G401 (cell line): ENCODE measurements around the gene SRRT. TPM values are rescaled to one million over a fixed set of nuclear protein-coding genes. Genes with fewer than 3 reads are reported as not detected.

ENCODE experiments used
- DNase-seq: peaks from one replicate; pipeline ENCODE4 v3.0.0-alpha.2; 2015; ENCODE audit warnings: low spot score
- in situ Hi-C: cut with HindIII; loops from 2 replicates; pipeline ENCODE4 v1.10.0; 2016; ENCODE audit warnings: low sequenced_read_pairs, mixed read lengths
- total RNA-seq: library from RNA; depleted of rRNA; stranded (reverse); fragments of >200 nt; shearing (Covaris generic); gene quantifications from 2 replicates; pipeline ENCODE4 v1.2.3, GENCODE V29; 2014

Gene SRRT
- total RNA-seq, 1 experiment from 2014 or later = 134 TPM

DNA sequence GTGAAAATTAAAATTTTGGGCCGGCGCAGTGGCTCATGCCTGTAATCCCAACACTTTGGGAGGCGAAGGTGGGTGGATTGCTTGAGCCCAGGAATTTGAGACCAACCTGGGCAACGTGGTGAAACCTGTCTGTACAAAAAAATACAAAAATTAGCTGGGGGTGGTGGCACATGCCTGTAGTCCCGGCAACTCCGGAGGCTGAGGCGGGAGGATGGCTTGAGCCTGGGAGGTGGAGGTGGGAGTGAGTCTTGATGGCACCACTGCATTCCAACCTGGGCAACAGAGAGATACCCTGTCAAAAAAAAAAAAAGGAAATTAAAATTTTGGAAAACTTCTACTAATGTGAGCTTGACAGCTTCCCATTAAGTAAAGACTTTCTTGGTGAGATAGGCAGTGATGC, 3.1 kb downstream of the SRRT start:
- in situ Hi-C loops = no loop called here
- DNase-seq = no peak

DNA sequence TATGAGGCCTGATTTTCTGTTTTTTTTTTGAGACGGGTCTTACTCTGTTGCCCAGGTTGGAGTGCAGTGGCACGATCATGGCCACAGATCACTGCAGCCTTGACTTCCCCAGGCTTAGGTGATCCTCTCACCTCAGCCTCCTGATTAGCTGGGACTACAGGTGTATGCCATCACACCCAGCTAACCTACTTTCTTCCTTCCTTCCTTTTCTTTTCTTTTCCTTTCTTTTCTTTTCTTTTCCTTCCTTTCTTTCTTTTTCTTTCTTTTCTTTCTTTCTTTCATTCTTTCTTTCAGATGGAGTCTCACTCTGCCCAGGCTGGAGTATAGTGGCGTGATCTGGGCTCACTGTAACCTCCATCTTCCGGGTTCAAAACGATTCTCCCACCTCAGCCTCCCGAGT, 3.8 kb downstream of the SRRT start:
- DNase-seq = no peak
- in situ Hi-C loops = no loop called here

- DNase-seq = peak; percentile 40
- in situ Hi-C loops = loop anchor here (10.0 kb wide), 1 partner anchor 175 kb away; no protein-coding TSS in a partner anchor
These were observed 4.9 kb downstream of the SRRT start for GRCh38 chr7:100879685-100880261.

- in situ Hi-C loops = loop anchor here (10.0 kb wide), 1 partner anchor 174 kb away; no protein-coding TSS in a partner anchor
- DNase-seq = no peak
These were observed 5.7 kb downstream of the SRRT start for GRCh38 chr7:100880645-100881044.

DNA sequence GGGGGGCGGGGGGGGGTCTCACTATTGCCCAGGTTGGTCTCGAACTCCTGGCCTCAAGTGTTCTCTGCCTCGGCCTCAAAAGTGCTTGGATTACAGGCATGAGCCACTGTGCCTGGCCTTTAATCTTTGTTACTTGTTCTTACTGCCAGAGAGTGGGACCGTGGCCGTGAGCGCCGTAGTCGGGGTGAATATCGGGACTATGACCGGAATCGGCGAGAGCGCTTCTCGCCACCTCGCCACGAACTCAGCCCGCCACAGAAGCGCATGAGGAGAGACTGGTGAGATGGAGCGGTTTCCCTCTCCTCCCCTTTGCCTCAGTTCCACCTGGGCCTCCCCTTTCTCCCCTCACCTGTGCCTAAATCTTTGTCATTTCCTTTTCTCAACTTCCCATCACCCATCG, 6.2 kb downstream of the SRRT start:
- DNase-seq = no peak
- in situ Hi-C loops = loop anchor here (10.0 kb wide), 1 partner anchor 174 kb away; no protein-coding TSS in a partner anchor

GRCh38 chr7:100882201-100882600, 7.3 kb downstream of the SRRT start:
- no peak for DNase-seq
- in situ Hi-C loops = loop anchor here (10.0 kb wide), 1 partner anchor 173 kb away; no protein-coding TSS in a partner anchor

DNA sequence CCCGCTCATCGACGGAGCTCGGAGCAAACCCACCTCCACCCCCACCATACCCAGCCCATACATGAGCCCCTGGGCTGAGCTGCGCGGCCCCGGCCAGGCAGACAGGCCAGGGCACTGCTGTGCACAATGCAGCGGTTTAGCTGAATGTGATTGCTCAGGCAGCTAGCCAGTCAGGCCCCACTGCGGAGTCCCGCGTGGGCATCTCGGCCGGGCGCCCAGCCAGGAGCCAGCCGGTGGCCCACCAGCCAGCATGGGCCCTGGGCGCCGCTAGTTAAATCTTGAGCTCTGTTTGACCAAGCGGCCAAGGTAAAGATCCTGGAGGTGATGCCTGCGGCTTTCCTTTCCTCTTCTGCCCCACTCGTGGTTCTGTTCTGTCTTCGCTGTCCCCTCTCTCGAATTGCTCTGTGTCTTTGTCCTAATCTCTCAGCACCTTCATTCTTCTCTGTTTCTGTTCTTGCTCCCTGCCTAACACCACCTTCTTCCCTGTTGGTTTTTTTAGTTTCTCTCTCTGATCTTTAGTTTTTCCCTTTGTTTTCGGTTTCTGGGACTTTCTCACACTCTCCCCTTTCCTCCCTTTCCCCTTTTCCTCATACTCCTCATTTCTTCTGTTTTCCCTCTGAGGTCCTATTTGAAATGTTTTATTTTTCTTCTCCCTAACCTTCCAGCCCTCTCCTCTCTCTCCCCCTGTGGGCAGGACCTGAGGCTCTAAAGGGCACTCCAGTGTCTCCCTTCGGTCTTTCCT, 8.1 kb downstream of the SRRT start:
- in situ Hi-C loops = loop anchor here (10.0 kb wide), 1 partner anchor 172 kb away; no protein-coding TSS in a partner anchor
- no peak for DNase-seq

- DNase-seq = no peak
- in situ Hi-C loops = loop anchor here (10.0 kb wide), 1 partner anchor 170 kb away; no protein-coding TSS in a partner anchor
These were observed 10.0 kb downstream of the SRRT start for GRCh38 chr7:100884736-100885439.

DNA sequence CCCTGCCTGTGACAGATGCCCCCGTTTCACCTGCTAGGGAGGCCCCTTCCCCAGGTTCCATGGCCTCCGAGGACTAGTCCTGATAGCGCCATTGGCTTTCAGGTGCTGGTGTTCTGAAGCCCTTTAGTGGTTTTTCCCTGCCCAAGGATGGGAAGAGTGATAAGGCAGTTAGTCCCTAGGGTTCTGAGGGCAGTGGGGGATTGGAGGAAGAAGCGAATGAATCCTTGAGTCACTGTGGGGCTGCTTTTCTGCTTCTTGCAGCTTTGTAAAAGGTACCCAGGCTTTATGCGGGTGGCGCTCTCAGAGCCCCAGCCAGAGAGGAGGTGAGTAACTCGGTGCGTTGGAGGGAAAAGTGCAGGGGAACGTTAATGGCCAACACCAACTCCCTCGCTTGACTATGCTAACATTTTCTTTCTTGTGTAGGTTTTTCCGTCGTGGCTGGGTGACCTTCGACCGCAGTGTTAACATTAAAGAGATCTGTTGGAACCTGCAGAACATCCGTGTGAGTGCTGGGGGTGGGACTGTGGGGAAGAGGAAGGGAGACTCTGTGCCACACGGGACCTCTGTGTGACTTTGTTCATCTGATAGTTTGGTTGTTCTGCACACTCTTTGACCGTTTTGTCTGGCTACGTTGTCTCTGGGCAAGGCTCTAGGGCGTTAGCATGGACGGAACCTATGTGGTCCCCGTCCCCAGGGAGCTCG, 10.7 kb downstream of the SRRT start:
- DNase-seq = no peak
- in situ Hi-C loops = loop anchor here (10.0 kb wide), 1 partner anchor 169 kb away; no protein-coding TSS in a partner anchor

GRCh38 chr7:100886142-100886935, 11.4 kb downstream of the SRRT start:
- in situ Hi-C loops = loop anchor here (10.0 kb wide), 1 partner anchor 168 kb away; no protein-coding TSS in a partner anchor
- DNase-seq = no peak

- in situ Hi-C loops = loop anchor here (10.0 kb wide), 1 partner anchor 168 kb away; no protein-coding TSS in a partner anchor
- DNase-seq = no peak
These were observed 12.1 kb downstream of the SRRT start for GRCh38 chr7:100886936-100887515.

- in situ Hi-C loops = loop anchor here (10.0 kb wide), 1 partner anchor 167 kb away; no protein-coding TSS in a partner anchor
These were observed 12.8 kb downstream of the SRRT start for GRCh38 chr7:100887516-100888290.

GRCh38 chr7:100888291-100888987, 13.5 kb downstream of the SRRT start:
- no peak for DNase-seq
- in situ Hi-C loops = loop anchor here (10.0 kb wide), 1 partner anchor 166 kb away; no protein-coding TSS in a partner anchor

More at GRCh38 chr7:100887516-100888290, 12.8 kb downstream of the SRRT start:
- DNase-seq = no peak

DNA sequence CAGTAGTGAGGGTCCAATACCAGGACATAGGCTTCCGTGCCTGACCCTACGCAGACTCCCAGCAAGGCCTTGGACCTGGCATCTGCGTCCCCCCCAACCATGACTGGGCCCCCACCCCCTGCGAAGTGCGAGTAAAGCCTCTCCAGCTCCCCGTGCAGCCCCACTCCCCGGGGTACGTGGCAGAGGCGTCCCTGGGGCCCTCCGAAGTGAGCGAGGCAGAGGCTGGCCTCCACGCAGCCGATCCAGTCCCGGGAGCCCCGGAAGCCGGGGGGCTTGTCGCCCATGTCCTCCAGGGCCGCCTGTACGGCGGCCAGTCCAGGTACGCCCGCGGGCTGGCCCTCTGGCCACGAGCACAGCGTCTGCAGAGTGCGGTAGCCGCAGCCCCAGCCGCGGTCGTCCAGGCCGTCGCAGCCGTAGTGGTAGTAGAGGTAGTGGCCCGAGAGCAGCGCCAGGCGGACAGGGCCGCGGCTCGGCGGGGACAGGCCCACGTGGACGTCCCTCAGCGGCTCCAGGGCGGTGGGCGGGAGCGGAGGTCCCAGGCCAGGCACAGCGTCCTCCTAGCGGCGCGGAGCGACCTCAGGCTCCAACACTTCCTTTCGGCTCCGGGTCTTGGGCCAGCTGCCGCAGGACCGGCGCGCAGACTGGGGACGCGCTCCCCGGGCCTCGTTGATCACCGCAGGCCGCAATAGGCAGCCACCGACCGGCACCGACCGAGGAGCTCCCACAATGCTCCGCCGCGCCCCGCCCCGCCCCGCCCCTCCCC, 14.3 kb downstream of the SRRT start, which contains the start of gene UFSP1:
Gene UFSP1, minus strand, starts transcription at position 728 of the 763 bp plus-strand sequence. Its CDS starts 444 bp downstream, at position 284.
- in situ Hi-C loops = loop anchor here (10.0 kb wide), 1 partner anchor 166 kb away; no protein-coding TSS in a partner anchor
- no peak for DNase-seq

GRCh38 chr7:100890653-100891567, 16.0 kb downstream of the SRRT start:
- DNase-seq = no peak
- in situ Hi-C loops = no loop called here
